Tibial nerve (tissue), 4 donors: ENCODE measurements around the gene TUSC2. TPM values are rescaled to one million over a fixed set of nuclear protein-coding genes. Genes with fewer than 3 reads are reported as not detected.

Experiments used
- DNase-seq, 2 donors: peaks; one replicate each; pipeline ENCODE4 v3.0.0-alpha.2; 2019; ENCODE audit warnings: low spot score in 2 of 2
- H3K27ac ChIP-seq, 4 donors: fragments of 200-600 bp; sonication (generic) in 3 of 4; one replicate each; pipeline ENCODE4 v1.5.1; 2017 to 2019; ENCODE audit warnings: mild to moderate bottlenecking in 1 of 4
- H3K27me3 ChIP-seq, 2 donors: fragments of 200-600 bp; sonication (generic) in 1 of 2; one replicate each; pipeline versions ENCODE4 v1.5.1 to v1.6.0; 2017 to 2019
- H3K36me3 ChIP-seq, 3 donors: fragments of 200-600 bp; sonication (generic); one replicate each; pipeline ENCODE4 v1.5.1; 2018 to 2019
- H3K4me1 ChIP-seq, 4 donors: fragments of 200-600 bp; sonication (generic) in 3 of 4; one replicate each; pipeline ENCODE4 v1.5.1; 2017 to 2019
- H3K4me3 ChIP-seq, 4 donors: fragments of 200-600 bp; sonication (generic) in 3 of 4; one replicate each; pipeline ENCODE4 v1.5.1; 2017 to 2019; ENCODE audit warnings: mild to moderate bottlenecking in 1 of 4, moderate library complexity in 1 of 4
- H3K9me3 ChIP-seq, 4 donors: fragments of 200-600 bp; sonication (generic) in 3 of 4; one replicate each; pipeline ENCODE4 v1.5.1; 2017 to 2019
- EP300 ChIP-seq, 2 donors: sonication (generic); formaldehyde crosslinking; IDR thresholded peaks; one replicate each; pipeline ENCODE4 v1.6.1; 2017; ENCODE audit warnings: antibody characterized with exemption in 2 of 2, mild to moderate bottlenecking in 1 of 2
- POLR2A ChIP-seq, 2 donors: fragments of 450-650 bp; IDR thresholded peaks; one replicate each; pipeline ENCODE4 v1.6.1; 2017; ENCODE audit warnings: antibody characterized with exemption in 2 of 2, mild to moderate bottlenecking in 2 of 2, moderate library complexity in 2 of 2
- WGBS, 2 donors: methylation state at CpG; one replicate each; pipeline ENCODE4 v1.1.5; 2018; 5-methylcytosine and 5-hydroxymethylcytosine counted together
- total RNA-seq, 4 donors: library from RNA; depleted of rRNA; stranded (reverse); fragments of >200 nt; gene quantifications; one replicate each; pipeline ENCODE4 v1.1.0, GENCODE V29; 2016
- TF ChIP-seq, protein P1 (sequence below), 5 experiments: fragments of 200-600 bp in 3 of 5; fragments of 450-650 bp in 2 of 5; sonication (generic) in 3 of 5; IDR thresholded peaks; one replicate each; pipeline ENCODE4 v1.5.1; 2016 to 2019; ENCODE audit warnings: antibody characterized with exemption in 5 of 5, mild to moderate bottlenecking in 3 of 5, moderate library complexity in 2 of 5

TUSC2 gene
- total RNA-seq, 4 donors from 2014 or later, result 19.0 to 31.9 (median 20.8) TPM

DNA sequence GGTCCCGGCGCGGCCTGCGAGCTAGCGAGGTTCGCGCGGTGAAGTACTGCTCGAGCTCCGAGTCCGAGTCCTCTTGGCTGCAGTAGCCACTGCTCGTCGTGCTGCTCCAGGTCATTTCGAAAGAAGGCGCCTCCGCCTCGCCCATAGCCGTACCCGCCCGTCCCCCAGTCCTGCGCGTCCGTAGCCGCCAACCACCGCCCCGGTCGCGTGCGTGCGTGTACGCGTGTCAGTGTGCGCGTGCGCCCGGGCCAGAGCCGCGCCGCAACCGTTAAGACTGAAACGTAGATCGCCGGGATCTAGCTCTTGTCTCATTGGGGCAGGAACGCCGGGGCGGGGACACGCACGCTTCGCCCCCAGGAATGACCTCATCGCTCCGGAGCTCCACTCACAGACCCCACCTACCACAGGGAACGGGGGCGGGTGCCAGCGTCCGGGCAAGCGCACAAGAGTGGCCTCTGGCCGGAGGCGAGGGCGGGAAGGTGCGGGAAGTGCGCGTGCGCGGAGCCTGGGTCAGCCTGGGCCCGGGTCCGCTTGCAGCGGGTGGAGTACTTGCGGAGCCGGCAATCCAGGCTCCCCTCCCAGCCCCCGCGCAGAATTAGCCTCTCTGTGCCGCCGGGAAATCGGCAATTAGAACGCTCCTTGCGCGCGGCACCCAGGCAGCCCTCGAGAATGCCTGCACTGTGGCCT lies 9.3 kb upstream of the TUSC2 start:
- H3K27ac ChIP-seq, result peak overlapping the region; percentile 97 to 100 (median 98)
- TF ChIP-seq EP300 (IDR thresholded peaks at IDR 0.05) (peak; percentile 99), POLR2A (IDR thresholded peaks at IDR 0.05) (peak; percentile 65 to 96)
- TF ChIP-seq, protein P1, sequence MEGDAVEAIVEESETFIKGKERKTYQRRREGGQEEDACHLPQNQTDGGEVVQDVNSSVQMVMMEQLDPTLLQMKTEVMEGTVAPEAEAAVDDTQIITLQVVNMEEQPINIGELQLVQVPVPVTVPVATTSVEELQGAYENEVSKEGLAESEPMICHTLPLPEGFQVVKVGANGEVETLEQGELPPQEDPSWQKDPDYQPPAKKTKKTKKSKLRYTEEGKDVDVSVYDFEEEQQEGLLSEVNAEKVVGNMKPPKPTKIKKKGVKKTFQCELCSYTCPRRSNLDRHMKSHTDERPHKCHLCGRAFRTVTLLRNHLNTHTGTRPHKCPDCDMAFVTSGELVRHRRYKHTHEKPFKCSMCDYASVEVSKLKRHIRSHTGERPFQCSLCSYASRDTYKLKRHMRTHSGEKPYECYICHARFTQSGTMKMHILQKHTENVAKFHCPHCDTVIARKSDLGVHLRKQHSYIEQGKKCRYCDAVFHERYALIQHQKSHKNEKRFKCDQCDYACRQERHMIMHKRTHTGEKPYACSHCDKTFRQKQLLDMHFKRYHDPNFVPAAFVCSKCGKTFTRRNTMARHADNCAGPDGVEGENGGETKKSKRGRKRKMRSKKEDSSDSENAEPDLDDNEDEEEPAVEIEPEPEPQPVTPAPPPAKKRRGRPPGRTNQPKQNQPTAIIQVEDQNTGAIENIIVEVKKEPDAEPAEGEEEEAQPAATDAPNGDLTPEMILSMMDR (IDR thresholded peaks at IDR 0.05), result no peak
- H3K27me3 ChIP-seq, result no peaks in the 10 kb centered on the region
- DNase-seq, result peak; percentile 98 to 99
- H3K36me3 ChIP-seq, result peaks cover 0 to 3% (median 0%) of the 10 kb centered on the region in 3 donors
- H3K4me1 ChIP-seq, result peaks cover 0 to 89% (median 55%) of the 10 kb centered on the region in 4 donors
- H3K4me3 ChIP-seq, result peak overlapping the region; percentile 68 to 87 (median 82)
- H3K9me3 ChIP-seq, result no peaks in the 10 kb centered on the region
- 0% methylated on average over 3 to 66 of the region's 79 CpGs for WGBS, 2 donors

DNA sequence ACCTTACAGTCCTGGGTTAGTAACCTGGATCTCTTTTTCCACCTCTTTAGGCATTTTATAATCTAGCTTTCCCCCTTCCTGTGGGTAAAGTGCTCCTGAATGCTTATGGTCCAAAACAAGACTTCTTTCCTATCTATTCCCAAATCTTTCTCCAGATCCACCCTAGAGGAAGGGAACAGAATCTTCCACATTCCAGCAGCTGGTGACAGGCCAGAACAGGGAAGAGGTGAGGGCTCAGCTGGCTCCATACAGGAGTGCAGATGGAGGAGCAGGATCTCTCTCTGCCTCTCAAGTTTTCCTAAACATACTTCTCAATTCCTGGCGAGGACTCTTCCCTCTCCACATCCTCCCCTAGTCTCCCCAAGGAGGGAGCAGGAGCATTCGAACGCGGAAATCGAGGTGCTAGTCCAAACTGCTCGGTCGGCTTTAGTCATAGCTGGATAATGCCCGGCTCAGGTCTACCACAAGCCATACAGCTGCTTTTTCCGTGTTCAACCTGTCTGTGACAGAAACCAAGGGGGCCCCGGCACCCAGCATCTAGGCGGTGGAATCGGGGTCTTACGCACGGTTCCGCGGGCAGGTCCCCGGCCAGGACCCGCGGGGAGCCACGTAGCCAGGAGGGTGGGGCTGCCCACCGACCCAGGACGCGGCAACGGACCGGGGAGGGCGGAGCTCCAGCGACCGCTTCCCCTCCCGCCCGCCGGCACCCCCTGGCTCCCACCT lies 8.6 kb upstream of the TUSC2 start:
- Histone ChIP-seq H3K4me3 (peak overlapping the region; percentile 68 to 87 (median 82)), H3K36me3 (peaks cover 0 to 10% (median 0%) of the 10 kb centered on the region in 3 donors), H3K4me1 (peaks cover 0 to 86% (median 55%) of the 10 kb centered on the region in 4 donors), H3K9me3 (no peaks in the 10 kb centered on the region), H3K27ac (peak overlapping the region; percentile 97 to 100 (median 98)), H3K27me3 (no peaks in the 10 kb centered on the region)
- TF ChIP-seq EP300 (IDR thresholded peaks at IDR 0.05), result no peak
- TF ChIP-seq POLR2A (IDR thresholded peaks at IDR 0.05), result no peak
- 0 to 1% methylated on average over 17 to 20 of the region's 31 CpGs for WGBS, 2 donors
- DNase-seq, result no peak

DNA sequence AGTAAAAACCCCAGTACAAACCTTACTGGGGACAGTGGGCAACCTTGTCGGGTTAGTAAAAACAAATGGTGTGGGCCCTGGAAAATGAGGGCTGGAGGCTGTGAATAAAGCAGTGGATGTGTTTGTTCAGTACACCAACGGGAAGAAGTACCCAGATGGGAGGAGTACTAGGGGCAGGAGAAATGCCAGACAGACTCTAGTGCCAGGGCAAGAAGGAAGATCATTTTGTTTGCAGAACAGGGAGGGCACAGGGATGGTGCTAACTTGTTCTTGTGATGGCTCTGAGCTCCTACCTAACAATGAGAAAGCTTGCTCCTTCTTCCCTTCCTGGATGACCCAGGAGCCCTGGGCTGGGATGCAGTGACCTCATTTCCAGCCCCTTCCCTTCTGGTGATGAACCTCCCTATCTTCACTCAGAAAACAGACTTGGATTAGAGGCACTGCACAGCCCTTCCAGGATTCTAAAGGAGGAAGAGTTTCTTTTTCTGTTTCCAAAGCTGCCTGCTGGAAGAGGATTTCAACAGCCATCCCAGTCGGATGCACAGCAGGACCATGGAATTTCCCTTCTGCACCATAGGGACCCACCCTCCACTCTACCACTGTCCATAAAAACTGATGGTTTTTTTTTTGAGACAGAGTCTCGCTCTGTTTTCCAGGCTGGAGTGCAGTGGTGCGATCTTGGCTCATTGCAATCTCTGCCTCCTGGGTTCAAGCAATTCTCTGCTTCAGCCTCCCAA lies 6.5 kb upstream of the TUSC2 start:
- H3K4me1 ChIP-seq, result peaks cover 0 to 65% (median 45%) of the 10 kb centered on the region in 4 donors
- H3K36me3 ChIP-seq, result peaks cover 5 to 31% (median 17%) of the 10 kb centered on the region in 3 donors
- TF ChIP-seq, protein P1 (IDR thresholded peaks at IDR 0.05), result no peak
- TF ChIP-seq EP300 (IDR thresholded peaks at IDR 0.05) (no peak), POLR2A (IDR thresholded peaks at IDR 0.05) (no peak)
- peak overlapping the region; percentile 51 to 100 (median 83) for H3K27ac ChIP-seq
- 40 to 49% methylated on average over 5 of the region's 5 CpGs for WGBS, 2 donors
- no peaks in the 10 kb centered on the region for H3K27me3 ChIP-seq
- H3K4me3 ChIP-seq, result no peak overlapping the region
- DNase-seq, result no peak
- no peaks in the 10 kb centered on the region for H3K9me3 ChIP-seq

DNA sequence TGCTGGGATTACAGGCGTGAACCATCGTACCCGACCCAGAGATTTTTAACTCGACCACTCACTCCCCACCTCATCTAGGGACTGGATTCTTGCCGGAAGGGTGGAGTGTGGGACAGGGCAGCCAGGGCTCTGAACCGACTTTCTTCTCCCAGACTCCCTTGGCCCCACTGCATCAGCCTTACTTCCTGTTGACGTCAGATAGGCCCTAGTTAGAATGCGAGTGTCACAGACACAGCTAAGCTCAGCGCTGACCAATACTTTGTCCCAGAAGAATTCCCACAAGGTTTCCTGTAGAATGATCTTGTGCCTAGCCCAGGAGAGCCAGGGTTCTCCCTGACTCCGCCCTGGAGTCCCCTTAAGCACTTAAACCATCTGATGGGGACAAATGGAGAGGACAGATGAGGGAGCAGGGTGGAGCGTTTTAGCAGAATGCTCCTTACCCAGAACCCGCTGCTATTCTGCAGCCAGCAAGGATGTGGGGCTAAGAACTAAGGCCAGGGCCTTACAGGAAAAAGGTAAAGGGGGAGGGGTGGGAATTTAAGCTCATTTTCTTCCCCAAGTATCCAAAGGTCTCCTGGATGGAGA lies 5.8 kb upstream of the TUSC2 start:
- Histone ChIP-seq H3K27me3 (no peaks in the 10 kb centered on the region), H3K9me3 (no peaks in the 10 kb centered on the region), H3K36me3 (peaks cover 5 to 36% (median 17%) of the 10 kb centered on the region in 3 donors), H3K4me1 (peaks cover 0 to 63% (median 41%) of the 10 kb centered on the region in 4 donors), H3K27ac (peak overlapping the region; percentile 51 to 100 (median 83)), H3K4me3 (no peak overlapping the region)
- DNase-seq, result peak in 1 of 2 donors; percentile 58
- WGBS, 2 donors, result 39 to 40% methylated on average over 12 of the region's 12 CpGs
- TF ChIP-seq, protein P1 (IDR thresholded peaks at IDR 0.05), result no peak
- TF ChIP-seq EP300 (IDR thresholded peaks at IDR 0.05), result peak; percentile 48 to 70

DNA sequence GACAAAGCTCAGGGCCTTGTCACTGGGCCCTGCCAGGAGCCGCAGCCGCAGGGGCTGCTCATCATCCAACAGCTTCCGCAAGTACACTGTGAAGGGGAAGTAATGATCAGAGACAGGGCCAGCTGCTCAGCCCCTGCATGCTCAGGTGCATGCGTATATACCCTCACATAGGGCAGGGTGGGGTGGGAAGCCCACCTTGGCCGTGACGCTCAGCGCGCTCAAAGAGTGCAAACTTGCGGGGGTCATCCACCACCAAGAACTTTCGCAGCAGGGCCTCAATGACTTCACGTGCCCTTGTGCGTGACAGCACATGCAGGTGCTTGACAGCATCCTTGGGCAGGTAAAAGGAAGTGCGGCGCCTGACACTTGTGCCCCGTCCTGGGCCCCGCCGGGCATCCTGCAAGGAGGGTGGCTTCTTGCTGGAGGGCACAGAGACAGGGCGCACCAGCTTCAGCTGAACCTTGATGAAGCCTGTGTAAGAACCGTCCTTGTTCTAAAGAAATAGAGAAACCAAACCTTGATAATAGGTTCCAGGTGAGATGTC lies 3.4 kb upstream of the TUSC2 start:
- TF ChIP-seq POLR2A (IDR thresholded peaks at IDR 0.05), result no peak
- TF ChIP-seq, protein P1 (IDR thresholded peaks at IDR 0.05), result no peak
- no peak for TF ChIP-seq EP300 (IDR thresholded peaks at IDR 0.05)
- Histone ChIP-seq H3K4me1 (peaks cover 0 to 67% (median 41%) of the 10 kb centered on the region in 4 donors), H3K36me3 (peaks cover 5 to 39% (median 17%) of the 10 kb centered on the region in 3 donors), H3K9me3 (no peaks in the 10 kb centered on the region), H3K4me3 (no peak overlapping the region), H3K27me3 (no peaks in the 10 kb centered on the region), H3K27ac (no peak overlapping the region)
- no peak for DNase-seq
- 87 to 94% methylated on average over 12 to 16 of the region's 19 CpGs for WGBS, 2 donors
